A549 (cell line): Measurements from ENCODE around the gene RAD23B. TPM values are rescaled to one million over a fixed set of nuclear protein-coding genes. Genes with fewer than 3 reads are reported as not detected.

Experiments
- ATAC-seq, 2 experiments: fragments of 200-7000 bp in 1 of 2; fragments of >200 bp in 1 of 2; cut with Nextera tagmentation in 1 of 2; cut with Tn5 transposase in 1 of 2; 3 replicates each; pipeline versions ENCODE4 v1.8.0 to v1.9.1; 2018 to 2020; ENCODE audit warnings: mild to moderate bottlenecking in 1 of 2, moderate library complexity in 1 of 2
- CTCF ChIA-PET: fragments of 300-600 bp; sonication (Branson Sonifier 250); formaldehyde crosslinking; extraction: SDS; loops from one replicate; lab custom pipeline; 2021; ENCODE audit warnings: antibody characterized with exemption, inconsistent platforms; lab: Yijun Ruan, JAX
- POLR2A ChIA-PET: fragments of 350-600 bp; formaldehyde crosslinking; extraction: SDS; loops from one replicate; lab custom pipeline; 2021; ENCODE audit warnings: antibody characterized with exemption, inconsistent platforms; lab: Yijun Ruan, JAX
- DNase-seq, 2 experiments: peaks; one replicate each; pipeline versions ENCODE4 v3.0.0 to v3.0.0-alpha.2; 2011 to 2016; ENCODE audit warnings: low read depth in 1 of 2, low spot score in 1 of 2
- FAIRE-seq: peaks from 2 replicates; lab custom pipeline; 2011; peaks lifted over from hg19 to GRCh38; lab: Jason Lieb, UNC
- H3K27ac ChIP-seq, 2 experiments: fragments of >200 bp; sonication (Bioruptor Twin); formaldehyde crosslinking; 3 replicates each; pipeline ENCODE4 v1.5.1; 2016 to 2017
- H3K4me1 ChIP-seq: fragments of >200 bp; sonication (Bioruptor Twin); formaldehyde crosslinking; 3 replicates; pipeline ENCODE4 v1.6.1; 2016
- H3K4me2 ChIP-seq: fragments of >200 bp; sonication (Bioruptor Twin); formaldehyde crosslinking; 3 replicates; pipeline ENCODE4 v1.6.1; 2016
- H3K4me3 ChIP-seq: fragments of >200 bp; sonication (Bioruptor Twin); formaldehyde crosslinking; 3 replicates; pipeline ENCODE4 v1.5.1; 2016
- H3K9me3 ChIP-seq: fragments of >200 bp; sonication (Bioruptor Twin); formaldehyde crosslinking; 3 replicates; pipeline ENCODE4 v1.6.1; 2016
- CEBPB ChIP-seq, 2 experiments: fragments of >200 bp in 1 of 2; sonication (Bioruptor Twin) in 1 of 2; formaldehyde crosslinking in 1 of 2; IDR thresholded peaks; 2 replicates each; pipeline ENCODE4 v1.6.1; 2012 to 2016
- CHD2 ChIP-seq: fragments of 150-350 bp; IDR thresholded peaks from 2 replicates; pipeline ENCODE4 v1.6.1; 2014; ENCODE audit warnings: low read length; ENCODE audit not compliant: partially characterized antibody
- EP300 ChIP-seq, 2 experiments: fragments of >200 bp; sonication (Bioruptor Twin); formaldehyde crosslinking; IDR thresholded peaks; 2 replicates in 1 of 2; 3 replicates in 1 of 2; pipeline ENCODE4 v1.6.1; 2016 to 2017
- FOSB ChIP-seq: fragments of 250-450 bp; sonication (Bioruptor Pico); IDR thresholded peaks from 2 replicates; pipeline ENCODE4 v1.5.0; 2020; ENCODE audit warnings: mild to moderate bottlenecking, moderate library complexity
- FOSL2 ChIP-seq, 2 experiments: fragments of 450-650 bp in 1 of 2; fragments of >200 bp in 1 of 2; sonication (Bioruptor Twin) in 1 of 2; formaldehyde crosslinking; IDR thresholded peaks; 2 replicates each; pipeline versions ENCODE4 v1.5.0 to v1.6.1; 2016 to 2020; ENCODE audit warnings: mild to moderate bottlenecking in 1 of 2, moderate library complexity in 1 of 2
- HEYL ChIP-seq: fragments of 250-450 bp; sonication (Bioruptor Pico); IDR thresholded peaks from 2 replicates; pipeline ENCODE4 v1.8.0; 2021; ENCODE audit warnings: mild to moderate bottlenecking, moderate library complexity
- HOXA7 ChIP-seq: fragments of 250-450 bp; sonication (Bioruptor Pico); IDR thresholded peaks from 2 replicates; pipeline ENCODE4 v1.5.0; 2020; ENCODE audit warnings: mild to moderate bottlenecking, moderate library complexity
- HOXB13 ChIP-seq: fragments of 250-450 bp; sonication (Bioruptor Pico); IDR thresholded peaks from 2 replicates; pipeline ENCODE4 v1.5.0; 2020; ENCODE audit warnings: low read depth, mild to moderate bottlenecking, moderate library complexity
- KDM5A ChIP-seq: fragments of 200-600 bp; sonication (generic); IDR thresholded peaks from 2 replicates; pipeline ENCODE4 v1.6.1; 2016; ENCODE audit warnings: antibody characterized with exemption, mild to moderate bottlenecking
- MAZ ChIP-seq: fragments of 150-350 bp; IDR thresholded peaks from 2 replicates; pipeline ENCODE4 v1.6.1; 2014; ENCODE audit warnings: antibody characterized with exemption, low read depth, low read length, borderline replicate concordance
- NPAS2 ChIP-seq: fragments of 250-450 bp; sonication (Bioruptor Pico); IDR thresholded peaks from 2 replicates; pipeline ENCODE4 v1.8.0; 2022; ENCODE audit warnings: mild to moderate bottlenecking, moderate library complexity, borderline replicate concordance
- NR3C1 ChIP-seq: fragments of >200 bp; sonication (Bioruptor Twin); formaldehyde crosslinking; IDR thresholded peaks from 3 replicates; pipeline ENCODE4 v1.6.1; 2017
- PHF8 ChIP-seq: fragments of 200-600 bp; sonication (generic); IDR thresholded peaks from 2 replicates; pipeline ENCODE4 v1.6.1; 2016; ENCODE audit warnings: low read depth, mild to moderate bottlenecking, antibody characterized with exemption, moderate library complexity, borderline replicate concordance
- POLR2A ChIP-seq: IDR thresholded peaks from 2 replicates; pipeline ENCODE4 v1.6.1; 2012; ENCODE audit warnings: mild to moderate bottlenecking, low read length
- RAD21 ChIP-seq, 2 experiments: fragments of >200 bp in 1 of 2; sonication (Bioruptor Twin) in 1 of 2; formaldehyde crosslinking in 1 of 2; IDR thresholded peaks in 1 of 2; conservative IDR thresholded peaks in 1 of 2; 2 replicates in 1 of 2; 3 replicates in 1 of 2; pipeline ENCODE4 v1.6.1; 2012 to 2018; ENCODE audit warnings: inconsistent platforms in 1 of 2
- RCOR1 ChIP-seq: fragments of 150-350 bp; IDR thresholded peaks from 2 replicates; pipeline ENCODE4 v1.6.1; 2014; ENCODE audit warnings: antibody characterized with exemption, low read length, low read depth
- REST ChIP-seq: fragments of 200-600 bp; sonication (generic); IDR thresholded peaks from 2 replicates; pipeline ENCODE4 v1.6.1; 2016; ENCODE audit warnings: antibody characterized with exemption, mild to moderate bottlenecking, moderate library complexity
- RNF2 ChIP-seq: fragments of 200-600 bp; sonication (generic); IDR thresholded peaks from 2 replicates; pipeline ENCODE4 v1.6.1; 2016; ENCODE audit warnings: low read depth, mild to moderate bottlenecking, antibody characterized with exemption, moderate library complexity, borderline replicate concordance
- SREBF2 ChIP-seq: fragments of 450-650 bp; IDR thresholded peaks from 2 replicates; pipeline ENCODE4 v1.6.1; 2014; ENCODE audit warnings: mild to moderate bottlenecking, moderate library complexity
- TFCP2L1 ChIP-seq: fragments of 250-450 bp; sonication (Bioruptor Pico); IDR thresholded peaks from 2 replicates; pipeline ENCODE4 v1.5.0; 2021; ENCODE audit warnings: mild to moderate bottlenecking
- TP53 ChIP-seq: fragments of 250-450 bp; sonication (Bioruptor Pico); IDR thresholded peaks from 2 replicates; pipeline ENCODE4 v1.5.0; 2021; ENCODE audit warnings: mild to moderate bottlenecking, moderate library complexity
- WGBS: methylation state at CpG from one replicate; pipeline ENCODE4 v1.1.6; 2017; ENCODE audit errors: missing lambda C conversion rate; 5-methylcytosine and 5-hydroxymethylcytosine counted together
- polyA plus RNA-seq, 4 experiments: library from polyadenylated mRNA; depleted of rRNA in 3 of 4; stranded (reverse); fragments of >200 nt; fragmentation: RNase III in 1 of 4; extraction: RNeasy Plus Mini Kit Qiagen cat#74134 plus additional on column Dnase treatment in 1 of 4; gene quantifications; 2 replicates in 3 of 4; 3 replicates in 1 of 4; pipeline ENCODE4 v1.2.3, GENCODE V29; 2011 to 2017
- TF ChIP-seq, protein P1 (sequence below): IDR thresholded peaks from 2 replicates; pipeline ENCODE4 v1.6.1; 2012
- TF ChIP-seq, protein P2 (sequence below): fragments of >200 bp; sonication (Bioruptor Twin); formaldehyde crosslinking; IDR thresholded peaks from 3 replicates; pipeline ENCODE4 v1.5.1; 2016
- TF ChIP-seq, protein P3 (sequence below): IDR thresholded peaks from 2 replicates; pipeline ENCODE4 v1.6.1; 2012

RAD23B gene
- polyA plus RNA-seq, 2 of the 4 experiments (the other 2 are of a cell fraction): 136 to 195 TPM

GRCh38 chr9:107358986-107359385, 75.9 kb downstream of the RAD23B start:
- 62% methylated on average over 7 of the region's 7 CpGs for WGBS
- no peak for DNase-seq
- Histone ChIP-seq H3K27ac (no peak overlapping the region), H3K9me3 (peaks cover 2% of the 10 kb centered on the region; the same call in 2 of the 3 replicates), H3K4me3 (no peak overlapping the region), H3K4me2 (no peak overlapping the region), H3K4me1 (no peaks in the 10 kb centered on the region)
- CTCF ChIA-PET: interaction anchor here (1.1 to 3.8 kb wide), 2 partner anchors 18 to 132 kb away, joined by 3 to 14 read pairs; no protein-coding TSS in a partner anchor
- POLR2A ChIA-PET: no interaction called here
- TF ChIP-seq PHF8 (no peak), NR3C1 (no peak), NPAS2 (no peak), EP300 (IDR thresholded peaks at IDR 0.05) (no peak), TP53 (no peak), FOSL2 (IDR thresholded peaks at IDR 0.05) (no peak), FOSL2 (CRISPR knock-in tag; IDR thresholded peaks at IDR 0.05) (no peak), MAZ (no peak), HOXA7 (CRISPR knock-in tag) (no peak), POLR2A (no peak), KDM5A (no peak), HEYL (CRISPR knock-in tag) (no peak), HOXB13 (CRISPR knock-in tag) (no peak), RNF2 (no peak), RCOR1 (no peak)
- TF ChIP-seq, protein P1, sequence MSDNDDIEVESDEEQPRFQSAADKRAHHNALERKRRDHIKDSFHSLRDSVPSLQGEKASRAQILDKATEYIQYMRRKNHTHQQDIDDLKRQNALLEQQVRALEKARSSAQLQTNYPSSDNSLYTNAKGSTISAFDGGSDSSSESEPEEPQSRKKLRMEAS: no peak
- TF ChIP-seq, protein P2, sequence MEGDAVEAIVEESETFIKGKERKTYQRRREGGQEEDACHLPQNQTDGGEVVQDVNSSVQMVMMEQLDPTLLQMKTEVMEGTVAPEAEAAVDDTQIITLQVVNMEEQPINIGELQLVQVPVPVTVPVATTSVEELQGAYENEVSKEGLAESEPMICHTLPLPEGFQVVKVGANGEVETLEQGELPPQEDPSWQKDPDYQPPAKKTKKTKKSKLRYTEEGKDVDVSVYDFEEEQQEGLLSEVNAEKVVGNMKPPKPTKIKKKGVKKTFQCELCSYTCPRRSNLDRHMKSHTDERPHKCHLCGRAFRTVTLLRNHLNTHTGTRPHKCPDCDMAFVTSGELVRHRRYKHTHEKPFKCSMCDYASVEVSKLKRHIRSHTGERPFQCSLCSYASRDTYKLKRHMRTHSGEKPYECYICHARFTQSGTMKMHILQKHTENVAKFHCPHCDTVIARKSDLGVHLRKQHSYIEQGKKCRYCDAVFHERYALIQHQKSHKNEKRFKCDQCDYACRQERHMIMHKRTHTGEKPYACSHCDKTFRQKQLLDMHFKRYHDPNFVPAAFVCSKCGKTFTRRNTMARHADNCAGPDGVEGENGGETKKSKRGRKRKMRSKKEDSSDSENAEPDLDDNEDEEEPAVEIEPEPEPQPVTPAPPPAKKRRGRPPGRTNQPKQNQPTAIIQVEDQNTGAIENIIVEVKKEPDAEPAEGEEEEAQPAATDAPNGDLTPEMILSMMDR: no peak
- no peak for ATAC-seq
- FAIRE-seq: no peak

DNA sequence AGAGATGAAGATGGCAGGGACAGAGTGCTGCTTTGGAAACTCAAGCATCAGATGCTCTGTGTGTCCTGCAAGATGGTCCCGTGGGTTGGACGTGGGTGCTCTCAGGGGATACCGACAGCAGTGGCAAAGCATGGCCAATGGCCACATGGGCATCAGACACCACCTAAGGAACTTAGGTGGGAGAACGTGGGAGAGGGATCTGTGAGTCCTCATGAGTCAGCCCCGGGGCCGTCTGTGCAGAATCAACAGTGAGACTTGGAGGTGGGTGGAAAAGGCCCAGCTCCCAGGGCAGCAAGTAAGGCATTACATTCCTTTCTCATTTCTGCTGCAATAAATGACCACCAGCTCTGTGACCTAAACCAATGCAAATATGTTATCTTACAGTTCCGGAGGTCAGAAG, 77.0 kb downstream of the RAD23B start:
- no peak for TF ChIP-seq FOSL2 (IDR thresholded peaks at IDR 0.05)
- TF ChIP-seq FOSL2 (CRISPR knock-in tag; IDR thresholded peaks at IDR 0.05): no peak
- TF ChIP-seq CHD2: no peak
- TF ChIP-seq REST: no peak
- no peak for TF ChIP-seq FOSB
- H3K9me3 ChIP-seq: no peaks in the 10 kb centered on the region
- POLR2A ChIA-PET: no interaction called here
- H3K4me1 ChIP-seq: no peaks in the 10 kb centered on the region
- ATAC-seq (no peak), DNase-seq (no peak), FAIRE-seq (no peak)
- H3K4me2 ChIP-seq: no peak overlapping the region
- 63% methylated on average over 7 of the region's 7 CpGs for WGBS
- CTCF ChIA-PET: interaction anchor here (3.8 kb wide), 1 partner anchor 19 kb away, joined by 14 read pairs; no protein-coding TSS in a partner anchor
- H3K4me3 ChIP-seq: no peak overlapping the region
- no peak overlapping the region for H3K27ac ChIP-seq

DNA sequence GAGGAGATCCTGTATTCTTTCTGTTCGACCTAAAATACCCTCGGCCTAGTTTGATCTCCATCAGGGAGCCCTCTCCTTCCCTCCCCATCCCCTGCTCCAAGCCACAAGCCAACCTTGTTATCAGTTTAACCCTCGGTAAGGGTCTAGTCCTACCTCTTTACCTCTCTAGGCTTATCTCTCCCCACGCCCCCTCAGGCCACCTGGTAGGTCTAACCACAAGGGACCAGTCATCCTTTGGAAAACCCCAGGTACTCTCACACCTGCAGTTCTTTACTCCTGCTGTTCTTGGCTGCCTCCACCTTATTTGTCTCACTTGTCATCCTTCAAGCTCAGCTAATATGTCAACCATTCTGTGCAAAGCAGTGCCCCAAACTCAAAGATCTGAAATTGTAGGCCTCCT, 78.7 kb downstream of the RAD23B start:
- H3K4me1 ChIP-seq: no peaks in the 10 kb centered on the region
- ChIA-PET POLR2A (no interaction called here), CTCF (interaction anchor here (1.5 kb wide), 1 partner anchor 29 kb away, joined by 3 read pairs; no protein-coding TSS in a partner anchor)
- 57% methylated on average over 4 of the region's 4 CpGs for WGBS
- H3K4me3 ChIP-seq: no peak overlapping the region
- DNase-seq (no peak), FAIRE-seq (no peak), ATAC-seq (no peak)
- H3K4me2 ChIP-seq: no peak overlapping the region
- H3K9me3 ChIP-seq: no peaks in the 10 kb centered on the region
- H3K27ac ChIP-seq: no peak overlapping the region
- no peak for TF ChIP-seq TFCP2L1 (CRISPR knock-in tag)
- TF ChIP-seq HOXB13 (CRISPR knock-in tag): no peak
- no peak for TF ChIP-seq RAD21 (conservative IDR thresholded peaks at IDR 0.05 in 1 of 2, IDR thresholded peaks at IDR 0.05 in 1 of 2)
- TF ChIP-seq, protein P3, sequence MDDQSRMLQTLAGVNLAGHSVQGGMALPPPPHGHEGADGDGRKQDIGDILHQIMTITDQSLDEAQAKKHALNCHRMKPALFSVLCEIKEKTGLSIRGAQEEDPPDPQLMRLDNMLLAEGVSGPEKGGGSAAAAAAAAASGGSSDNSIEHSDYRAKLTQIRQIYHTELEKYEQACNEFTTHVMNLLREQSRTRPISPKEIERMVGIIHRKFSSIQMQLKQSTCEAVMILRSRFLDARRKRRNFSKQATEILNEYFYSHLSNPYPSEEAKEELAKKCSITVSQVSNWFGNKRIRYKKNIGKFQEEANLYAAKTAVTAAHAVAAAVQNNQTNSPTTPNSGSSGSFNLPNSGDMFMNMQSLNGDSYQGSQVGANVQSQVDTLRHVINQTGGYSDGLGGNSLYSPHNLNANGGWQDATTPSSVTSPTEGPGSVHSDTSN: no peak
- TF ChIP-seq, protein P2: no peak
- no peak for TF ChIP-seq SREBF2
- TF ChIP-seq POLR2A: no peak
- no peak for TF ChIP-seq FOSL2 (IDR thresholded peaks at IDR 0.05)
- no peak for TF ChIP-seq FOSL2 (CRISPR knock-in tag; IDR thresholded peaks at IDR 0.05)
- no peak for TF ChIP-seq CEBPB (IDR thresholded peaks at IDR 0.05)
